Lower leg skin (tissue), 4 donors: ENCODE data around the gene MGST3. TPM values are rescaled to one million over a fixed set of nuclear protein-coding genes. Genes with fewer than 3 reads are reported as not detected.
"Not testable (repeated sequence)": the region's sequence is repeated elsewhere in the genome, so short reads cannot be mapped to it uniquely, and the experiment has no call there.

ENCODE experiments used
- DNase-seq, 2 donors: peaks; one replicate each; pipeline ENCODE4 v3.0.0-alpha.2; 2019; ENCODE audit warnings: low spot score in 2 of 2
- H3K4me3 ChIP-seq: fragments of 200-600 bp; sonication (generic); 2 replicates; pipeline ENCODE4 v1.5.1; 2017; ENCODE audit warnings: mild to moderate bottlenecking, low read depth; ENCODE audit not compliant: poor library complexity, severe bottlenecking
- CTCF ChIP-seq, 3 donors: fragments of 450-650 bp; IDR thresholded peaks; one replicate each; pipeline ENCODE4 v1.5.1; 2016; ENCODE audit warnings: antibody characterized with exemption in 3 of 3, mild to moderate bottlenecking in 3 of 3, moderate library complexity in 2 of 3
- POLR2A ChIP-seq, 2 donors: fragments of 450-650 bp; IDR thresholded peaks; one replicate each; pipeline ENCODE4 v1.6.1; 2016 to 2017; ENCODE audit warnings: antibody characterized with exemption in 2 of 2, mild to moderate bottlenecking in 1 of 2, moderate library complexity in 1 of 2
- WGBS, 2 donors: methylation state at CpG; one replicate each; pipeline ENCODE4 v1.1.5; 2018; 5-methylcytosine and 5-hydroxymethylcytosine counted together
- intact Hi-C: fragments of 100-400 bp; cut with DNase I; formaldehyde crosslinking; loops from one replicate; pipeline ENCODE4 v1.15.0; 2023; ENCODE audit warnings: low total_unique reads
- total RNA-seq, 4 donors: library from RNA; depleted of rRNA; stranded (reverse); fragments of >200 nt; gene quantifications; one replicate each; pipeline ENCODE4 v1.1.0, GENCODE V29; 2016

Gene MGST3
- total RNA-seq = 100 to 1,000 TPM in 2 of 4 donors, 10 to 100 TPM in 2; 65.8 to 154 (median 97.6) TPM

- intact Hi-C loops = no loop called here
- DNase-seq = peak; percentile 95 to 98
- TF ChIP-seq CTCF (IDR thresholded peaks at IDR 0.05) (no peak), POLR2A (IDR thresholded peaks at IDR 0.05) (peak in 1 of 2 donors; percentile 13)
- peak within 1 kb of the TSS; percentile 60 for H3K4me3 ChIP-seq
- 0% methylated on average over 52 to 53 of the region's 56 CpGs for WGBS, 2 donors
Measured at GRCh38 chr1:165630629-165631341, at the start of gene MGST3. MGST3 (plus strand) TSS chr1:165631234; CDS start chr1:165649848, 18,614 bp downstream.

GRCh38 chr1:165581926-165582325, 49.1 kb upstream of the MGST3 start:
- intact Hi-C loops = loop anchor here (10.0 kb wide), 1 partner anchor 107 kb away; no protein-coding TSS in a partner anchor
- H3K4me3 ChIP-seq = no peak overlapping the region
- WGBS, 2 donors = 95 to 98% methylated on average over 25 of the region's 25 CpGs
- DNase-seq = no peak
- TF ChIP-seq POLR2A (IDR thresholded peaks at IDR 0.05) (no peak), CTCF (IDR thresholded peaks at IDR 0.05) (no peak)

GRCh38 chr1:165586398-165586797, 44.6 kb upstream of the MGST3 start:
- H3K4me3 ChIP-seq = no peak overlapping the region
- 79 to 82% methylated on average over 3 of the region's 3 CpGs for WGBS, 2 donors
- TF ChIP-seq POLR2A (IDR thresholded peaks at IDR 0.05) = no peak
- TF ChIP-seq CTCF (IDR thresholded peaks at IDR 0.05) = no peak
- intact Hi-C loops = loop anchor here (10.0 kb wide), 1 partner anchor 112 kb away; no protein-coding TSS in a partner anchor
- no peak for DNase-seq

- intact Hi-C loops = loop anchor here (5.0 to 10.0 kb wide), 2 partner anchors 194 to 337 kb away; no protein-coding TSS in a partner anchor
- not testable (repeated sequence) for H3K4me3 ChIP-seq, DNase-seq
- WGBS, 2 donors = 90% methylated on average over 4 of the region's 4 CpGs
Measured at GRCh38 chr1:165591391-165591790, 39.6 kb upstream of the MGST3 start.

- WGBS, 2 donors = 2% methylated on average over 10 of the region's 10 CpGs
- intact Hi-C loops = loop anchor here (5.0 to 10.0 kb wide), 2 partner anchors 196 to 338 kb away; no protein-coding TSS in a partner anchor
- H3K4me3 ChIP-seq = no peak overlapping the region
- no peak for TF ChIP-seq POLR2A (IDR thresholded peaks at IDR 0.05)
- peak in 2 of 3 donors; percentile 44 to 89 for TF ChIP-seq CTCF (IDR thresholded peaks at IDR 0.05)
- peak; percentile 79 to 90 for DNase-seq
Measured at GRCh38 chr1:165592945-165593823, 37.9 kb upstream of the MGST3 start.
